ENCODE data around the gene DBP.

DBP gene

DNA sequence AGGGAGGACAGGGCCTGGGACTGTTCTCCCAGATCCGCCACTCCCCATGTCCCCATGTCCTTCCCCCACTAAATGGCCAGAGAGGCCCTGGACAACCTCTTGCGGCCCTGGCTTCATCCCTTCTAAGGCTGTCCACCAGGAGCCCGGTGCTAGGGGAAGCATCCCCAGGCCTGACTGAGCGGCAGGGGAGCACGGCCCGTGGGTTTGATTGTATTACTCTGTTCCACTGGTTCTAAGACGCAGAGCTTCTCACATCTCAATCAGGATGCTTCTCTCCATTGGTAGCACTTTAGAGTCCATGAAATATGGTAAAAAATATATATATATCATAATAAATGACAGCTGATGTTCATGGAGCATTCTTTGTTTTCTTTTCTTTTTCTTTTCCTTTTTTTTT, 29.8 kb downstream of the DBP start:
- Histone ChIP-seq H2AFZ (ENCODE audit: low read length, unreplicated experiment) (no peak overlapping the region), H3K36me3 (ENCODE audit: insufficient read depth, low read length) (no peaks in the 10 kb centered on the region), H3K27ac (ENCODE audit: low read depth, low read length) (no peak overlapping the region)

DNA sequence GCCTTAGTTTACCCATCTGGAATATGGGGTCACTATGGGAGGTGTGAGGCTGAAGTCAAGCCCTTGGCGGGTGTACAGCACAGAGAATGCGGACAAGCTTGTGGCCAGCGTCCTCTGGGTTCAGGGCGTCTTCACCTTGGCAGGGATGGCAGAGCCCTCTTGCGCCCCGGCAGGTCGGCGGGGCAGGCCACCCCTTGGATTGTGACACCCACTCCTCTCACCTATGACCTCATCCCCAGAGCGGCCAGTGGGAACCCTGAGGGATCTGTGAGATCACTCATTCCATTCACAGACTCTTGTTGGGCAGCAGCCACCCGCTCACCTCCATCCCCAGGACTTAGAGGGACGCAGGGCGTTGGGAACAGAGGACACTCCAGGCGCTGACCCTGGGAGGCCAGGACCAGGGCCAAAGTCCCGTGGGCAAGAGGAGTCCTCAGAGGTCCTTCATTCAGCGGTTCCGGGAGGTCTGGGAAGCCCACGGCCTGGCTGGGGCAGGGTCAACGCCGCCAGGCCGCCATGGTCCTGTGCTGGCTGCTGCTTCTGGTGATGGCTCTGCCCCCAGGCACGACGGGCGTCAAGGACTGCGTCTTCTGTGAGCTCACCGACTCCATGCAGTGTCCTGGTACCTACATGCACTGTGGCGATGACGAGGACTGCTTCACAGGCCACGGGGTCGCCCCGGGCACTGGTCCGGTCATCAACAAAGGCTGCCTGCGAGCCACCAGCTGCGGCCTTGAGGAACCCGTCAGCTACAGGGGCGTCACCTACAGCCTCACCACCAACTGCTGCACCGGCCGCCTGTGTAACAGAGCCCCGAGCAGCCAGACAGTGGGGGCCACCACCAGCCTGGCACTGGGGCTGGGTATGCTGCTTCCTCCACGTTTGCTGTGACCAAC, 30.5 kb downstream of the DBP start, which contains the start of gene SPACA4:
TSS of gene SPACA4 (plus strand) at position 280 of the 896 bp plus-strand sequence. CDS start at position 517, 237 bp downstream.
- no peak within 1 kb of the TSS for H3K4me3 ChIP-seq (ENCODE audit: low read depth, low read length)
- H3K4me1 ChIP-seq (ENCODE audit: control insufficient read depth, insufficient read depth, low read length, unreplicated experiment), result no peaks in the 10 kb centered on the region
- no peaks in the 10 kb centered on the region for H3K36me3 ChIP-seq (ENCODE audit: insufficient read depth, low read length)
- H3K27ac ChIP-seq (ENCODE audit: low read depth, low read length), result no peak within 1 kb of the TSS
- no peaks in the 10 kb centered on the region for H3K79me2 ChIP-seq (ENCODE audit: control insufficient read depth, insufficient read depth, low read length, unreplicated experiment)
- H3K27me3 ChIP-seq (ENCODE audit: insufficient read depth, low read length), result no peaks in the 10 kb centered on the region
- H2AFZ ChIP-seq (ENCODE audit: low read length, unreplicated experiment), result no peak within 1 kb of the TSS

More for the DNA sequence above, 29.8 kb downstream of the DBP start:
- H3K4me1 ChIP-seq (ENCODE audit: control insufficient read depth, insufficient read depth, low read length, unreplicated experiment), result no peaks in the 10 kb centered on the region
- no peak overlapping the region for H3K4me3 ChIP-seq (ENCODE audit: low read depth, low read length)
- H3K79me2 ChIP-seq (ENCODE audit: control insufficient read depth, insufficient read depth, low read length, unreplicated experiment), result no peaks in the 10 kb centered on the region
- no peaks in the 10 kb centered on the region for H3K27me3 ChIP-seq (ENCODE audit: insufficient read depth, low read length)

DNA sequence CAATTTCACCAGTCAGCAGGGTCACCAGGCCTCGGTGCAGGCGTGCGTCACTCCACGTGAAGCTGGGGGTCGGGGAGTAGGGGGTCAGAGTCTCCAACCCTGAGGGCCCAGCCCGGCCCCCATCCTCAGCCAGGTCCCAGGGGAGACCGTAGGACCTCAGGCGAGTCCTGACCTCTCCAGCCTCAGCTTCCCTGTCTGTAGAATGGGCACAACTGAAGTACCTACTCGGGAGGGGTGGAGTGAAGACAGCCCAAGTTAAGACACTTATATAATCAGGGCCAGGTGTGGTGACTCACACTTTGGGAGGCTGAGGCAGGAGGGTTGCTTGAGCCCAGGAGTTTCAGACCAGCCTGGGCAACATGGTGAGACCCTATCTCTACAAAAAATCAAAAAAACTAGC, 33.3 kb downstream of the DBP start:
- no peaks in the 10 kb centered on the region for H3K4me1 ChIP-seq (ENCODE audit: control insufficient read depth, insufficient read depth, low read length, unreplicated experiment)
- H3K27me3 ChIP-seq (ENCODE audit: insufficient read depth, low read length), result no peaks in the 10 kb centered on the region
- H2AFZ ChIP-seq (ENCODE audit: low read length, unreplicated experiment), result no peak overlapping the region
- H3K4me3 ChIP-seq (ENCODE audit: low read depth, low read length), result no peak overlapping the region
- H3K27ac ChIP-seq (ENCODE audit: low read depth, low read length), result no peak overlapping the region
- no peaks in the 10 kb centered on the region for H3K79me2 ChIP-seq (ENCODE audit: control insufficient read depth, insufficient read depth, low read length, unreplicated experiment)
- H3K36me3 ChIP-seq (ENCODE audit: insufficient read depth, low read length), result no peaks in the 10 kb centered on the region

DNA sequence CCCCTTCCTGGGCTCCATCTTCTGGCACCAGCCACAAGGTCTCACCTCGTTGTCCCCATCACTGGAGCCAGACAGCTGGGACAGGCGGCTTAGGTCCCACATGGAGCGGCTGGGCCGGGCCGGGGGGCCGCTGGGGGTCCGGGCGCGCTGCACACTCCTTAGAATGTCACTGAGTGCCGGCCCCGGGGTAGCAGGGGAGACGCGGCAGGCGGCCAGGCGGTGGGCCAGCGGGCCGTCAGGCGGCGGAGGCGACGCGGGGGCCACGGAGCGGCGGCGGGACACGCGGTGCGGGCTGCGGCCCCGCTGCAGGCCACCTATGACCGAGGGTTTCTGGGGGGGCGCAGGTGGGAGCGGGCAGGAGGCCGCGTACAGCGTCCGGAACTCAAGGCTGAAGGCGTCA, 33.7 kb downstream of the DBP start:
- Histone ChIP-seq H3K27me3 (ENCODE audit: insufficient read depth, low read length) (no peaks in the 10 kb centered on the region), H3K27ac (ENCODE audit: low read depth, low read length) (no peak overlapping the region), H2AFZ (ENCODE audit: low read length, unreplicated experiment) (no peak overlapping the region), H3K4me1 (ENCODE audit: control insufficient read depth, insufficient read depth, low read length, unreplicated experiment) (no peaks in the 10 kb centered on the region), H3K4me3 (ENCODE audit: low read depth, low read length) (no peak overlapping the region), H3K36me3 (ENCODE audit: insufficient read depth, low read length) (no peaks in the 10 kb centered on the region), H3K79me2 (ENCODE audit: control insufficient read depth, insufficient read depth, low read length, unreplicated experiment) (no peaks in the 10 kb centered on the region)

DNA sequence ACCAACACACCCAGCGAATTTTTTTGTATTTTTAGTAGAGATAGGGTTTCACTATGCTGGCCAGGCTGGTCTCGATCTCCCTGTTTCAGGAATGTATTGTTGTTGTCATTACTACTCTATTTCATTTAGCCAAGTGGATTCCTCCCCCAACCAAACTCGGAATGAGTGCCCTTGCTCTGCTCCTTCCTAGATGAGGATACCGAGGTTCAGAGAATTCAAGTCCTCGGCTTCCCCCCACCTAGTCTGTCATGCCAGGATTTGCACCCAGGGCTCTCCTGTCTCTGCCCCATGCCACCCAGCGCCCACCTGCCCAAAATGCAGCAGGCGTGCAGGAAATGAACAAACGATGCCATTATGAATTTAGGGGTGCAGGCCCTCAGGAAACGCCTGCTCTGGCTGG, 34.2 kb downstream of the DBP start:
- H2AFZ ChIP-seq (ENCODE audit: low read length, unreplicated experiment), result no peak overlapping the region
- H3K4me1 ChIP-seq (ENCODE audit: control insufficient read depth, insufficient read depth, low read length, unreplicated experiment), result no peaks in the 10 kb centered on the region
- H3K27me3 ChIP-seq (ENCODE audit: insufficient read depth, low read length), result no peaks in the 10 kb centered on the region
- no peak overlapping the region for H3K27ac ChIP-seq (ENCODE audit: low read depth, low read length)
- H3K4me3 ChIP-seq (ENCODE audit: low read depth, low read length), result no peak overlapping the region
- H3K36me3 ChIP-seq (ENCODE audit: insufficient read depth, low read length), result no peaks in the 10 kb centered on the region
- no peaks in the 10 kb centered on the region for H3K79me2 ChIP-seq (ENCODE audit: control insufficient read depth, insufficient read depth, low read length, unreplicated experiment)

DNA sequence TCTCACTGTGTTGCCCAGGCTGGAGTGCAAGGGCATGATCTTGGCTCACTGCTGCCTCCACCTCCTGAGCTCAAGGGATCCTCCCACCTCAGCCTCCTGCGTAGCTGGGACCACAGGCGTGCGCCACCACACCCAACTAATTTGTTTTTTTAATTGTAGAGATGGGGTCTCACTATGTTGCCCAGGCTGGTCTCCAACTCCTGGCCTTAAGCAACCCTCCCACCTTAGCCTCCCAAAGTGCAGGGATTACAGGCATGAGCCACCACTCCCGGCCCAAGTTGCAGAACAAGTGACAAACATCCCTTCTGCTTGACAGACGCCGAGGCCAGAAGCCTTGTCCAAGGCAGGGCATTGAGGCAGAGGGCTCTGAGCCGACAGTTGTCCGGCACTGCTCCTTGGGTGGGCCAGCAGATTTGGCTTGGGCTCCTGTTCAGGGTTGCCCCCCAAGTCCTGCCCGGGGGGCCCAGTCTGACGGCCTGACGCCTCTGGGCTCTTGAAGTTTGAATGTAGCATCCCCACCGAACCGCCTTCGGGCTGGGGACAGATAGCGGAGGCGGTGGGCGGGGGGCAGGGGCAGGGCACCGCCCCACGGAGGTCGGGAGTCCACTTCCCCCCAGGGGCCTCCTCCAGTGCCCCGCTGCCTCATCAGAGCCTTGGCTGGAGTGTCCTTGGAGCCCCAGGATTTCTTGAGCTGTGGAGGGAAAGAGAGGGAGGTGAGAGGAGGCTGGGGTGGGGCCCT, 36.3 kb downstream of the DBP start:
- H3K4me3 ChIP-seq (ENCODE audit: low read depth, low read length), result no peak overlapping the region
- H3K27ac ChIP-seq (ENCODE audit: low read depth, low read length), result no peak overlapping the region
- no peak overlapping the region for H2AFZ ChIP-seq (ENCODE audit: low read length, unreplicated experiment)
- no peaks in the 10 kb centered on the region for H3K27me3 ChIP-seq (ENCODE audit: insufficient read depth, low read length)
- H3K36me3 ChIP-seq (ENCODE audit: insufficient read depth, low read length), result no peaks in the 10 kb centered on the region
- no peaks in the 10 kb centered on the region for H3K4me1 ChIP-seq (ENCODE audit: control insufficient read depth, insufficient read depth, low read length, unreplicated experiment)
- no peaks in the 10 kb centered on the region for H3K79me2 ChIP-seq (ENCODE audit: control insufficient read depth, insufficient read depth, low read length, unreplicated experiment)

DNA sequence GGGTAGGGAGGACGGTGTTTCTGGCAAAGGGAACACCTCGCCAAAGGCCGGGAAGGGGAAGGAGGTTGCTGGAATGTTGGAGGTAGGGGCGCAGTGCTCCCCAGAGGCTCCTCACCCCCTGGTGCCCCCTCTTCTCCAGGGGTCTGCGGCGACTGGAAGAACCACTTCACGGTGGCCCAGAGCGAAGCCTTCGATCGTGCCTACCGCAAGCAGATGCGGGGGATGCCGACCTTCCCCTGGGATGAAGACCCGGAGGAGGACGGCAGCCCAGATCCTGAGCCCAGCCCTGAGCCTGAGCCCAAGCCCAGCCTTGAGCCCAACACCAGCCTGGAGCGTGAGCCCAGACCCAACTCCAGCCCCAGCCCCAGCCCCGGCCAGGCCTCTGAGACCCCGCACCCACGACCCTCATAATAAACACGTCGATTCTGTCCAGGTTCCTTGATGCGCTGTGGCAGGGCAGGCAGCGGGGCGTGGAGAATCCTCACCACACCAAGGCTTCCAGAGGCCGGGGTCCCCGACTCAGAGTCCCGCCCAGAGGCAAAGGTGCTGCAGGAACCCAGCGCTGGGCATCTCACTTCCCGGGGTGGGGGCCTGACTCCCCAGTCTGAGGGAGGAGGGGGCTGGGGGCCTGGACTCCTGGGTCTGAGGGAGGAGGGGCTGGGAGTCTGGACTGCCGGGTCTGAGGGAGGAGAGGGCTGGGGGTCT, 38.0 kb downstream of the DBP start:
- no peak overlapping the region for H3K4me3 ChIP-seq (ENCODE audit: low read depth, low read length)
- H3K4me1 ChIP-seq (ENCODE audit: control insufficient read depth, insufficient read depth, low read length, unreplicated experiment), result no peaks in the 10 kb centered on the region
- no peak overlapping the region for H2AFZ ChIP-seq (ENCODE audit: low read length, unreplicated experiment)
- no peaks in the 10 kb centered on the region for H3K36me3 ChIP-seq (ENCODE audit: insufficient read depth, low read length)
- no peak overlapping the region for H3K27ac ChIP-seq (ENCODE audit: low read depth, low read length)
- no peaks in the 10 kb centered on the region for H3K27me3 ChIP-seq (ENCODE audit: insufficient read depth, low read length)
- no peaks in the 10 kb centered on the region for H3K79me2 ChIP-seq (ENCODE audit: control insufficient read depth, insufficient read depth, low read length, unreplicated experiment)

DNA sequence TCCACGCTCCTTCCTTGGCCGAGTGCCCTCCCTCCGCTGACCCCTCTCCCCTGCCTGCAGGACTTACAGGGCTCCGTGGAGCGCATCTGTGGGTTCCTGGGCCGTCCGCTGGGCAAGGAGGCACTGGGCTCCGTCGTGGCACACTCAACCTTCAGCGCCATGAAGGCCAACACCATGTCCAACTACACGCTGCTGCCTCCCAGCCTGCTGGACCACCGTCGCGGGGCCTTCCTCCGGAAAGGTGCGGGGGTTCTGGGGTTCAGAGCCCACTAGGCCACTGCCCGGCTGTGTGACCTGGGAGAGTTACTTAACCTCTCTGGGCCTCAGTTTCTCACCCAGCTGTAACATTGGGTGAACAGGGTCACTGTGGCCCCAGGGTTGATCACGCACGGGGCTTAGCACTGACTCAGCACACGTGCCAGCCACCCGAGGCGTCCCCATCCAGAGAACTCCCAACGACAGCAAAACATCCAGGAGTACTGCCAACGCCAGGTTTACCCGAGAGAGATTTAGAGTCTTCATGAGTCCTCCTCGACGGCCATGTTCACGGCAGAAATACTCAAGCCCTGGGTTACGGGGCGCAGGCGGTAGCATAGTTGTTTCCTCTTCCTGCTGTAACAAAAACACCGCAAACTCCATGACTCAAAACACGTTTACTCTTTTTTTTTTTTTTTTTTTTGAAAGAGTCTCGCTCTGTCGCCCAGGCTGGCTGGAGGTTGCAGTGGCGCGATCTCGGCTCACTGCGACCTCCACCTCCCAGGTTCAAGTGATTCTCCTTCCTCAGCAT, 40.3 kb downstream of the DBP start:
- no peak overlapping the region for H3K4me3 ChIP-seq (ENCODE audit: low read depth, low read length)
- H3K27ac ChIP-seq (ENCODE audit: low read depth, low read length), result no peak overlapping the region
- no peaks in the 10 kb centered on the region for H3K27me3 ChIP-seq (ENCODE audit: insufficient read depth, low read length)
- no peak overlapping the region for H2AFZ ChIP-seq (ENCODE audit: low read length, unreplicated experiment)
- H3K4me1 ChIP-seq (ENCODE audit: control insufficient read depth, insufficient read depth, low read length, unreplicated experiment), result no peaks in the 10 kb centered on the region
- no peaks in the 10 kb centered on the region for H3K79me2 ChIP-seq (ENCODE audit: control insufficient read depth, insufficient read depth, low read length, unreplicated experiment)
- H3K36me3 ChIP-seq (ENCODE audit: insufficient read depth, low read length), result no peaks in the 10 kb centered on the region

DNA sequence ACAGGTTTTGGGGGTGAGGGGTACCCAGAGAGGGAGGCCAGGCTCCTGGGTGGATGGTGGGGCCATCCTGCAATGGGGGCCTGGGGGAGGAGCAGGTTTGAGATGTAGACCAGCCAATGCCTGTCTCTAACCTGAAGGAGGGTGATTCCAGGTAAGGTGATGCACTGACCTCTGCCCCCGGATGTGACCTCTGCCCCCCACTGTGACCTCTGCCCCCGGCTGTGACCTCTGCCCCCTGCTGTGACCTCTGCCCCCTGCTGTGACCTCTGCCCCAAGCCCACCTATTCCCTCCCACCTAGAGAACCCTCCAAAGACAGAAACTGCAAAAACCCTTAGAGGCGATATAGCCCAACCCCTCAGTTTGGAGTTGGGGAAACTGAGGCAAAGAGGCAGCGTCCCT, 40.9 kb downstream of the DBP start:
- Histone ChIP-seq H3K27ac (ENCODE audit: low read depth, low read length) (no peak overlapping the region), H3K4me1 (ENCODE audit: control insufficient read depth, insufficient read depth, low read length, unreplicated experiment) (no peaks in the 10 kb centered on the region), H3K79me2 (ENCODE audit: control insufficient read depth, insufficient read depth, low read length, unreplicated experiment) (no peaks in the 10 kb centered on the region), H2AFZ (ENCODE audit: low read length, unreplicated experiment) (no peak overlapping the region), H3K36me3 (ENCODE audit: insufficient read depth, low read length) (no peaks in the 10 kb centered on the region), H3K4me3 (ENCODE audit: low read depth, low read length) (no peak overlapping the region), H3K27me3 (ENCODE audit: insufficient read depth, low read length) (no peaks in the 10 kb centered on the region)

DNA sequence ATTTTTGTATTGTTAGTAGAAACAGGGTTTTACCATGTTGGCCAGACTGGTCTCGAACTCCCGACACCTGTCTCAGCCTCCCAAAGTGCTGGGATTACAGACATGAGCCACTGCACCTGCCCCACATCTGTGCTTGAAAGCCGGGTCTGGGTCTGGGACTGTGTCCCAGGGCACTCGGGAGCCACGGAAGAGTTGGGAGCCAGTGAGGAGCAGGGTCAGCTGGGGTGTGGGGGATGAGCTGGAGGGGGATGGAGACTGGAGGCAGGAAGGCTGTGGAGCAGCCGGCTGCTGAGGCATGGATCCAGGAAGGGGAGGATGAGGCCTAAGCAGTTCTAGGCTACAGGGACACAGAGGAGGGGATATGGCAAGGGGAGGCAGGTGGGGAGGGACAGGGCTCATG, 41.3 kb downstream of the DBP start:
- Histone ChIP-seq H3K27me3 (ENCODE audit: insufficient read depth, low read length) (no peaks in the 10 kb centered on the region), H2AFZ (ENCODE audit: low read length, unreplicated experiment) (no peak overlapping the region), H3K4me1 (ENCODE audit: control insufficient read depth, insufficient read depth, low read length, unreplicated experiment) (no peaks in the 10 kb centered on the region), H3K4me3 (ENCODE audit: low read depth, low read length) (no peak overlapping the region), H3K79me2 (ENCODE audit: control insufficient read depth, insufficient read depth, low read length, unreplicated experiment) (no peaks in the 10 kb centered on the region), H3K36me3 (ENCODE audit: insufficient read depth, low read length) (no peaks in the 10 kb centered on the region), H3K27ac (ENCODE audit: low read depth, low read length) (no peak overlapping the region)

Measured in ACC112 (cell line).